HepG2 (cell line): ENCODE measurements around the gene PIGA. TPM values are rescaled to one million over a fixed set of nuclear protein-coding genes. Genes with fewer than 3 reads are reported as not detected.

Experiments used
- HDAC1 ChIP-seq: sonication (generic); formaldehyde crosslinking; IDR thresholded peaks from 2 replicates; pipeline ENCODE4 v1.5.1; 2020; ENCODE audit warnings: mild to moderate bottlenecking, missing genetic modification reagents
- KMT2B ChIP-seq: IDR thresholded peaks from 2 replicates; pipeline ENCODE4 v1.6.1; 2016; ENCODE audit warnings: missing genetic modification reagents, missing compliant biosample characterization
- MBNL3 ChIP-seq: fragments of 250-450 bp; sonication (Bioruptor Pico); conservative IDR thresholded peaks from 2 replicates; pipeline ENCODE4 v1.8.0; 2022; ENCODE audit warnings: mild to moderate bottlenecking, inconsistent platforms
- NFYC ChIP-seq: IDR thresholded peaks from 2 replicates; pipeline ENCODE4 v1.6.1; 2016; ENCODE audit warnings: missing genetic modification reagents, missing compliant biosample characterization
- POGZ ChIP-seq: sonication (generic); formaldehyde crosslinking; IDR thresholded peaks from 2 replicates; pipeline ENCODE4 v1.4.0; 2020; ENCODE audit warnings: mild to moderate bottlenecking, missing genetic modification reagents
- RBFOX2 ChIP-seq: fragments of 200-400 bp; formaldehyde crosslinking; IDR thresholded peaks from 2 replicates; pipeline ENCODE4 v1.6.1; 2017; ENCODE audit warnings: low read depth, mild to moderate bottlenecking, low read length
- RFXAP ChIP-seq: sonication (generic); formaldehyde crosslinking; IDR thresholded peaks from 2 replicates; pipeline ENCODE4 v1.4.0; 2020; ENCODE audit warnings: missing genetic modification reagents, borderline replicate concordance
- ZFP37 ChIP-seq: sonication (generic); formaldehyde crosslinking; IDR thresholded peaks from 2 replicates; pipeline ENCODE4 v1.4.0; 2020; ENCODE audit warnings: missing genetic modification reagents, borderline replicate concordance
- ZNF501 ChIP-seq: sonication (generic); formaldehyde crosslinking; IDR thresholded peaks from 2 replicates; pipeline ENCODE4 v1.5.1; 2020; ENCODE audit warnings: mild to moderate bottlenecking, moderate library complexity, missing genetic modification reagents
- ZNF629 ChIP-seq: sonication (generic); formaldehyde crosslinking; conservative IDR thresholded peaks from 2 replicates; pipeline ENCODE4 v1.5.0; 2020; ENCODE audit warnings: missing genetic modification reagents
- polyA plus RNA-seq, 8 experiments: library from polyadenylated mRNA; depleted of rRNA in 3 of 8; stranded (reverse) in 7 of 8; unstranded in 1 of 8; fragments of >200 nt; fragmentation: Illumina TruSeq in 4 of 8; extraction: Trizol in 4 of 8; gene quantifications; 2 replicates each; pipeline versions ENCODE4 v1.2.1 to v1.2.3, GENCODE V29; 2011 to 2016; ENCODE audit warnings: low read depth in 4 of 8, missing spikeins in 1 of 8, mixed read lengths in 1 of 8; ENCODE audit not compliant: insufficient read depth in 1 of 8
- total RNA-seq, 5 experiments: library from RNA; depleted of rRNA; stranded (reverse); fragments of >200 nt; fragmentation: Illumina TruSeq; extraction: Trizol; gene quantifications; 2 replicates each; pipeline ENCODE4 v1.2.3, GENCODE V29; 2016; ENCODE audit warnings: low read depth in 1 of 5
- TF ChIP-seq, protein P1 (sequence below): sonication (generic); formaldehyde crosslinking; IDR thresholded peaks from 2 replicates; pipeline ENCODE4 v1.4.0; 2020; ENCODE audit warnings: missing genetic modification reagents
- TF ChIP-seq, protein P2 (sequence below): IDR thresholded peaks from 2 replicates; pipeline ENCODE4 v1.6.1; 2016; ENCODE audit warnings: missing biosample characterization, missing genetic modification reagents, low read depth
- TF ChIP-seq, protein P3 (sequence below): sonication (generic); formaldehyde crosslinking; IDR thresholded peaks from 2 replicates; pipeline ENCODE4 v1.9.0; 2022; ENCODE audit warnings: missing genetic modification reagents, mild to moderate bottlenecking, borderline replicate concordance
- TF ChIP-seq, protein P4 (sequence below): IDR thresholded peaks from 2 replicates; pipeline ENCODE4 v1.6.1; 2016; ENCODE audit warnings: missing compliant biosample characterization, missing genetic modification reagents, borderline replicate concordance
- TF ChIP-seq, protein P5 (sequence below): sonication (generic); formaldehyde crosslinking; IDR thresholded peaks from 2 replicates; pipeline ENCODE4; 2020; ENCODE audit warnings: missing genetic modification reagents, mild to moderate bottlenecking, borderline replicate concordance

Gene PIGA
- total and polyA plus RNA-seq, 2 of the 13 experiments (the other 11 are each of a cell fraction or from before 2014, with no cell fraction given) = 6.0 to 13.0 TPM

DNA sequence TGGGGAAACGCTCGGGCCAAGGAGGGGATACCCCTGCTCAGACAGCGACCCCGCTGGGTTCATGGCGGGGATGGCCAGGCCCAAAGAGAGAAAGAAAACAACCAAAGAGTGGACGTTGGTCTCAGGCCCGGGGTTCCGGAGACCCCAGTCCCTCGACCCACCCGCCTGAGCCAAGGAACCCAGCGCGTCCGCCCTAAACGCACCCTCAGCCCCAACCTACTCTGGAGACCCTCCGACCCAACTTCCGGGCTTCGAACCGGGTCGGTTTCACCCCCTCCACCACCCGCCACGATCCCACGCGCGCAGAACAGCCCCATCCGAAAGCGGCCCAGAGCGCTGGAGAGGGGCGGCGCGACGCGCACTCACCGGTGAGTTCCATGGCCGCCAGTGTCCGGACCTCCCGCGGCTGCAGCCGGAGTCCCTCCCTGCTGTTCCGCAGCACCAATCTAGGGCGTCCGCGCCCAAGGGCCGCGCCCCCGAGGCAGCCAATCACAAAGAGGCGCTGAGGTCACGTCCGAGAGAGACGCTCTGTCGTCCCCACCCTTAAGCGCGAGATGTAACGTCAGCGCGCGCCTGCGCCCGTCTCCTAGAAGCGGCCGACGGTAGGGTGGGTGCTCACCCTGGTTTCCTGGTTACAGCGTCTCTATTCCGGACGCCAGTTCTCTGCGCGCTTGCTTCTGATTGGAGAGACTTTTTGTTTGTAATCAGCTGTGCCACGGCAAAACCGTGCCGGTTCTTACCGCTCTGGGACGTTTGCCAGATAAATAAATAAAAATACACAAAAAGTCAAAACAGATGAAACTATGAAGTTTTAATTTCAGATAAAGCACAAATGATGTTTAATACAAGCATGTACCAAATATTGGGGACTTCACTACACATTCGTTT, at the start of gene PIGA (continued):
- TF ChIP-seq, protein P1, sequence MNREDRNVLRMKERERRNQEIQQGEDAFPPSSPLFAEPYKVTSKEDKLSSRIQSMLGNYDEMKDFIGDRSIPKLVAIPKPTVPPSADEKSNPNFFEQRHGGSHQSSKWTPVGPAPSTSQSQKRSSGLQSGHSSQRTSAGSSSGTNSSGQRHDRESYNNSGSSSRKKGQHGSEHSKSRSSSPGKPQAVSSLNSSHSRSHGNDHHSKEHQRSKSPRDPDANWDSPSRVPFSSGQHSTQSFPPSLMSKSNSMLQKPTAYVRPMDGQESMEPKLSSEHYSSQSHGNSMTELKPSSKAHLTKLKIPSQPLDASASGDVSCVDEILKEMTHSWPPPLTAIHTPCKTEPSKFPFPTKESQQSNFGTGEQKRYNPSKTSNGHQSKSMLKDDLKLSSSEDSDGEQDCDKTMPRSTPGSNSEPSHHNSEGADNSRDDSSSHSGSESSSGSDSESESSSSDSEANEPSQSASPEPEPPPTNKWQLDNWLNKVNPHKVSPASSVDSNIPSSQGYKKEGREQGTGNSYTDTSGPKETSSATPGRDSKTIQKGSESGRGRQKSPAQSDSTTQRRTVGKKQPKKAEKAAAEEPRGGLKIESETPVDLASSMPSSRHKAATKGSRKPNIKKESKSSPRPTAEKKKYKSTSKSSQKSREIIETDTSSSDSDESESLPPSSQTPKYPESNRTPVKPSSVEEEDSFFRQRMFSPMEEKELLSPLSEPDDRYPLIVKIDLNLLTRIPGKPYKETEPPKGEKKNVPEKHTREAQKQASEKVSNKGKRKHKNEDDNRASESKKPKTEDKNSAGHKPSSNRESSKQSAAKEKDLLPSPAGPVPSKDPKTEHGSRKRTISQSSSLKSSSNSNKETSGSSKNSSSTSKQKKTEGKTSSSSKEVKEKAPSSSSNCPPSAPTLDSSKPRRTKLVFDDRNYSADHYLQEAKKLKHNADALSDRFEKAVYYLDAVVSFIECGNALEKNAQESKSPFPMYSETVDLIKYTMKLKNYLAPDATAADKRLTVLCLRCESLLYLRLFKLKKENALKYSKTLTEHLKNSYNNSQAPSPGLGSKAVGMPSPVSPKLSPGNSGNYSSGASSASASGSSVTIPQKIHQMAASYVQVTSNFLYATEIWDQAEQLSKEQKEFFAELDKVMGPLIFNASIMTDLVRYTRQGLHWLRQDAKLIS (CRISPR knock-in tag) = no peak
- TF ChIP-seq ZFP37 (CRISPR knock-in tag) (no peak), ZNF501 (CRISPR knock-in tag) (0 out of 2 replicates have a peak, but pooled peaks have one; percentile 38), KMT2B (CRISPR knock-in tag) (peak; percentile 49; the same call in 1 of the 2 replicates), MBNL3 (CRISPR knock-in tag) (no peak), RFXAP (CRISPR knock-in tag) (0 out of 2 replicates have a peak, but pooled peaks have one; percentile 24), HDAC1 (CRISPR knock-in tag) (peak; percentile 78), ZNF629 (no peak), RBFOX2 (peak; percentile 83), NFYC (CRISPR knock-in tag) (peak; percentile 90), POGZ (peak; percentile 75)
- TF ChIP-seq, protein P2, sequence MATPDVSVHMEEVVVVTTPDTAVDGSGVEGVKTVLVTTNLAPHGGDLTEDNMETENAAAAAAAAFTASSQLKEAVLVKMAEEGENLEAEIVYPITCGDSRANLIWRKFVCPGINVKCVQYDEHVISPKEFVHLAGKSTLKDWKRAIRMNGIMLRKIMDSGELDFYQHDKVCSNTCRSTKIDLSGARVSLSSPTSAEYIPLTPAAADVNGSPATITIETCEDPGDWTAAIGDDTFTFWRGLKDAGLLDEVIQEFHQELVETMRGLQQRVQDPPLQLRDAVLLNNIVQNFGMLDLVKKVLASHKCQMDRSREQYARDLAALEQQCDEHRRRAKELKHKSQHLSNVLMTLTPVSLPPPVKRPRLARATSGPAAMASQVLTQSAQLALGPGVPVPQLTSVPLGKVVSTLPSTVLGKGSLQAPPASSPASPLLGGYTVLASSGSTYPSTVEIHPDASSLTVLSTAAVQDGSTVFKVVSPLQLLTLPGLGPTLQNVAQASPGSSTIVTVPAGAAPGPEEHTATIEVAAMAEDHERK (CRISPR knock-in tag) = peak; percentile 63; the same call in 1 of the 2 replicates
- TF ChIP-seq, protein P3, sequence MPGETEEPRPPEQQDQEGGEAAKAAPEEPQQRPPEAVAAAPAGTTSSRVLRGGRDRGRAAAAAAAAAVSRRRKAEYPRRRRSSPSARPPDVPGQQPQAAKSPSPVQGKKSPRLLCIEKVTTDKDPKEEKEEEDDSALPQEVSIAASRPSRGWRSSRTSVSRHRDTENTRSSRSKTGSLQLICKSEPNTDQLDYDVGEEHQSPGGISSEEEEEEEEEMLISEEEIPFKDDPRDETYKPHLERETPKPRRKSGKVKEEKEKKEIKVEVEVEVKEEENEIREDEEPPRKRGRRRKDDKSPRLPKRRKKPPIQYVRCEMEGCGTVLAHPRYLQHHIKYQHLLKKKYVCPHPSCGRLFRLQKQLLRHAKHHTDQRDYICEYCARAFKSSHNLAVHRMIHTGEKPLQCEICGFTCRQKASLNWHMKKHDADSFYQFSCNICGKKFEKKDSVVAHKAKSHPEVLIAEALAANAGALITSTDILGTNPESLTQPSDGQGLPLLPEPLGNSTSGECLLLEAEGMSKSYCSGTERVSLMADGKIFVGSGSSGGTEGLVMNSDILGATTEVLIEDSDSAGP (CRISPR knock-in tag) = peak; percentile 61; the same call in 1 of the 2 replicates
- TF ChIP-seq, protein P4, sequence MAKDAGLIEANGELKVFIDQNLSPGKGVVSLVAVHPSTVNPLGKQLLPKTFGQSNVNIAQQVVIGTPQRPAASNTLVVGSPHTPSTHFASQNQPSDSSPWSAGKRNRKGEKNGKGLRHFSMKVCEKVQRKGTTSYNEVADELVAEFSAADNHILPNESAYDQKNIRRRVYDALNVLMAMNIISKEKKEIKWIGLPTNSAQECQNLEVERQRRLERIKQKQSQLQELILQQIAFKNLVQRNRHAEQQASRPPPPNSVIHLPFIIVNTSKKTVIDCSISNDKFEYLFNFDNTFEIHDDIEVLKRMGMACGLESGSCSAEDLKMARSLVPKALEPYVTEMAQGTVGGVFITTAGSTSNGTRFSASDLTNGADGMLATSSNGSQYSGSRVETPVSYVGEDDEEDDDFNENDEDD = peak; percentile 75; the same call in 1 of the 2 replicates
- TF ChIP-seq, protein P5, sequence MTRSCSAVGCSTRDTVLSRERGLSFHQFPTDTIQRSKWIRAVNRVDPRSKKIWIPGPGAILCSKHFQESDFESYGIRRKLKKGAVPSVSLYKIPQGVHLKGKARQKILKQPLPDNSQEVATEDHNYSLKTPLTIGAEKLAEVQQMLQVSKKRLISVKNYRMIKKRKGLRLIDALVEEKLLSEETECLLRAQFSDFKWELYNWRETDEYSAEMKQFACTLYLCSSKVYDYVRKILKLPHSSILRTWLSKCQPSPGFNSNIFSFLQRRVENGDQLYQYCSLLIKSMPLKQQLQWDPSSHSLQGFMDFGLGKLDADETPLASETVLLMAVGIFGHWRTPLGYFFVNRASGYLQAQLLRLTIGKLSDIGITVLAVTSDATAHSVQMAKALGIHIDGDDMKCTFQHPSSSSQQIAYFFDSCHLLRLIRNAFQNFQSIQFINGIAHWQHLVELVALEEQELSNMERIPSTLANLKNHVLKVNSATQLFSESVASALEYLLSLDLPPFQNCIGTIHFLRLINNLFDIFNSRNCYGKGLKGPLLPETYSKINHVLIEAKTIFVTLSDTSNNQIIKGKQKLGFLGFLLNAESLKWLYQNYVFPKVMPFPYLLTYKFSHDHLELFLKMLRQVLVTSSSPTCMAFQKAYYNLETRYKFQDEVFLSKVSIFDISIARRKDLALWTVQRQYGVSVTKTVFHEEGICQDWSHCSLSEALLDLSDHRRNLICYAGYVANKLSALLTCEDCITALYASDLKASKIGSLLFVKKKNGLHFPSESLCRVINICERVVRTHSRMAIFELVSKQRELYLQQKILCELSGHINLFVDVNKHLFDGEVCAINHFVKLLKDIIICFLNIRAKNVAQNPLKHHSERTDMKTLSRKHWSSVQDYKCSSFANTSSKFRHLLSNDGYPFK (CRISPR knock-in tag) = 0 out of 2 replicates have a peak, but pooled peaks have one; percentile 28
